ENCODE results near the gene USP2.
A peak's percentile ranks its signal among the peaks of the same experiment; 100 is the strongest.

Gene USP2

GRCh38 chr11:119375337-119376196 is 5.9 kb downstream of the USP2 start:
- no peak for DNase-seq

- no peak for DNase-seq
Observed at GRCh38 chr11:119374632-119375336, 6.7 kb downstream of the USP2 start.

GRCh38 chr11:119373921-119374631 is 7.4 kb downstream of the USP2 start:
- peak; percentile 58 to 60 for DNase-seq

- DNase-seq, result no peak
Observed at GRCh38 chr11:119373059-119373920, 8.2 kb downstream of the USP2 start.

GRCh38 chr11:119372260-119373058 is 9.0 kb downstream of the USP2 start:
- no peak for DNase-seq

GRCh38 chr11:119371778-119372182 is 9.7 kb downstream of the USP2 start:
- DNase-seq, result no peak

GRCh38 chr11:119371067-119371601 is 10.4 kb downstream of the USP2 start:
- DNase-seq, result no peak

GRCh38 chr11:119370486-119371046 is 10.9 kb downstream of the USP2 start:
- DNase-seq, result no peak

- no peak for DNase-seq
Observed at GRCh38 chr11:119369132-119369925, 12.2 kb downstream of the USP2 start.

GRCh38 chr11:119368121-119369034 is 13.1 kb downstream of the USP2 start:
- DNase-seq, result no peak

- DNase-seq, result no peak
Observed at GRCh38 chr11:119367661-119368120, 13.8 kb downstream of the USP2 start.

- no peak for DNase-seq
Observed at GRCh38 chr11:119366690-119367620, 14.5 kb downstream of the USP2 start.

GRCh38 chr11:119365071-119365591 is 16.4 kb downstream of the USP2 start:
- DNase-seq, result no peak

GRCh38 chr11:119363851-119364590 is 17.5 kb downstream of the USP2 start:
- DNase-seq, result peak; percentile 60 to 67

- DNase-seq, result no peak
Observed at GRCh38 chr11:119363081-119363850, 18.2 kb downstream of the USP2 start.

- DNase-seq, result no peak
Observed at GRCh38 chr11:119362741-119363080, 18.8 kb downstream of the USP2 start.
